ENCODE data around the gene SYTL3. TPM values are rescaled to one million over a fixed set of nuclear protein-coding genes. Genes with fewer than 3 reads are reported as not detected.

SYTL3 gene
- total RNA-seq, 1 experiment from 2014 or later: 0.28 TPM

DNA sequence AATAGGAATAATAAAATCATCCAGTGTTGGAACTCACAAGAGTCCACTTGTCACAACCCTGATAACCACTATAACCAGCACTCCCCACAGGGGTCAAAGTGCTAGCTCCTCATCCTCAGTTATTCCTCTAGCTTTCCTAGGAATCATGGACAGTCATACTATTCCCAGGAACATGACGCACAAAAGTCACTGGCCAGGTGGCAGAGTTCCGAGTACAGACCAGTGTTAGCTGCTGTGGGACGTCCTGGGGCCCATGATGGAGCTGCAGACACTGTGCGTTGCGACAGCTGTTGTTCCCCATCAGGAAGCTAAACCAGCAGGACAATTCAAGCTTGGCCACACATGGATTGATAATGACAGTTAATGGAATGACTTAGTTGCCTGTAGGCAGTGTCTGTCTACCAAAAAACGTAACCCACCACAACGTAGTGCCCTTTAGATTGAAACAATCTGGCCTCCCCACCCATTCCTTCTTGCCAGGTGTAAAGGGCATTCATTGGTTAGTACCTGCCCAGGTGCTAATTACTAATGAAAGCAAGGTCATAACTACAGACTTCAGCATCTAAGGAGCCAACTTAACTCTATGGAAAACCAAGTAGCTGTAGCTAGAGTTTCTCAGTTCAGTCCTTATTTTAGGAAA, 151.9 kb downstream of the SYTL3 start:
- Mint-ChIP-seq H3K4me3 (no peak overlapping the region), H3K27me3 (ENCODE audit: low read depth) (no peaks in the 10 kb centered on the region), H3K9me3 (no peaks in the 10 kb centered on the region), H3K27ac (peak overlapping the region; percentile 82), H3K36me3 (no peaks in the 10 kb centered on the region), H3K4me1 (peaks cover 92% of the 10 kb centered on the region)
- ChIA-PET CTCF (interaction anchor here (1.0 to 1.2 kb wide), 2 partner anchors 8 to 83 kb away, joined by 3 to 6 read pairs; no protein-coding TSS in a partner anchor), POLR2A (interaction anchor here (1.5 kb wide), 1 partner anchor 18 kb away, joined by 3 read pairs; no protein-coding TSS in a partner anchor)
- no peak for TF ChIP-seq KAT7 (CRISPR knock-in tag; IDR thresholded peaks at IDR 0.05; ENCODE audit: borderline replicate concordance)
- no peak for TF ChIP-seq ETV6 (CRISPR knock-in tag; IDR thresholded peaks at IDR 0.05)
- no peak for TF ChIP-seq NFATC4 (CRISPR knock-in tag; IDR thresholded peaks at IDR 0.05)
- TF ChIP-seq NFE2L1 (CRISPR knock-in tag; IDR thresholded peaks at IDR 0.05): no peak
- TF ChIP-seq, protein P1, sequence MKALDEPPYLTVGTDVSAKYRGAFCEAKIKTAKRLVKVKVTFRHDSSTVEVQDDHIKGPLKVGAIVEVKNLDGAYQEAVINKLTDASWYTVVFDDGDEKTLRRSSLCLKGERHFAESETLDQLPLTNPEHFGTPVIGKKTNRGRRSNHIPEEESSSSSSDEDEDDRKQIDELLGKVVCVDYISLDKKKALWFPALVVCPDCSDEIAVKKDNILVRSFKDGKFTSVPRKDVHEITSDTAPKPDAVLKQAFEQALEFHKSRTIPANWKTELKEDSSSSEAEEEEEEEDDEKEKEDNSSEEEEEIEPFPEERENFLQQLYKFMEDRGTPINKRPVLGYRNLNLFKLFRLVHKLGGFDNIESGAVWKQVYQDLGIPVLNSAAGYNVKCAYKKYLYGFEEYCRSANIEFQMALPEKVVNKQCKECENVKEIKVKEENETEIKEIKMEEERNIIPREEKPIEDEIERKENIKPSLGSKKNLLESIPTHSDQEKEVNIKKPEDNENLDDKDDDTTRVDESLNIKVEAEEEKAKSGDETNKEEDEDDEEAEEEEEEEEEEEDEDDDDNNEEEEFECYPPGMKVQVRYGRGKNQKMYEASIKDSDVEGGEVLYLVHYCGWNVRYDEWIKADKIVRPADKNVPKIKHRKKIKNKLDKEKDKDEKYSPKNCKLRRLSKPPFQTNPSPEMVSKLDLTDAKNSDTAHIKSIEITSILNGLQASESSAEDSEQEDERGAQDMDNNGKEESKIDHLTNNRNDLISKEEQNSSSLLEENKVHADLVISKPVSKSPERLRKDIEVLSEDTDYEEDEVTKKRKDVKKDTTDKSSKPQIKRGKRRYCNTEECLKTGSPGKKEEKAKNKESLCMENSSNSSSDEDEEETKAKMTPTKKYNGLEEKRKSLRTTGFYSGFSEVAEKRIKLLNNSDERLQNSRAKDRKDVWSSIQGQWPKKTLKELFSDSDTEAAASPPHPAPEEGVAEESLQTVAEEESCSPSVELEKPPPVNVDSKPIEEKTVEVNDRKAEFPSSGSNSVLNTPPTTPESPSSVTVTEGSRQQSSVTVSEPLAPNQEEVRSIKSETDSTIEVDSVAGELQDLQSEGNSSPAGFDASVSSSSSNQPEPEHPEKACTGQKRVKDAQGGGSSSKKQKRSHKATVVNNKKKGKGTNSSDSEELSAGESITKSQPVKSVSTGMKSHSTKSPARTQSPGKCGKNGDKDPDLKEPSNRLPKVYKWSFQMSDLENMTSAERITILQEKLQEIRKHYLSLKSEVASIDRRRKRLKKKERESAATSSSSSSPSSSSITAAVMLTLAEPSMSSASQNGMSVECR (CRISPR knock-in tag; IDR thresholded peaks at IDR 0.05; ENCODE audit: borderline replicate concordance): no peak
- no peak for TF ChIP-seq IRF2 (CRISPR knock-in tag; IDR thresholded peaks at IDR 0.05; ENCODE audit: borderline replicate concordance, low read depth)
- TF ChIP-seq RELA (CRISPR knock-in tag; IDR thresholded peaks at IDR 0.05; ENCODE audit: borderline replicate concordance): no peak
- TF ChIP-seq, protein P2, sequence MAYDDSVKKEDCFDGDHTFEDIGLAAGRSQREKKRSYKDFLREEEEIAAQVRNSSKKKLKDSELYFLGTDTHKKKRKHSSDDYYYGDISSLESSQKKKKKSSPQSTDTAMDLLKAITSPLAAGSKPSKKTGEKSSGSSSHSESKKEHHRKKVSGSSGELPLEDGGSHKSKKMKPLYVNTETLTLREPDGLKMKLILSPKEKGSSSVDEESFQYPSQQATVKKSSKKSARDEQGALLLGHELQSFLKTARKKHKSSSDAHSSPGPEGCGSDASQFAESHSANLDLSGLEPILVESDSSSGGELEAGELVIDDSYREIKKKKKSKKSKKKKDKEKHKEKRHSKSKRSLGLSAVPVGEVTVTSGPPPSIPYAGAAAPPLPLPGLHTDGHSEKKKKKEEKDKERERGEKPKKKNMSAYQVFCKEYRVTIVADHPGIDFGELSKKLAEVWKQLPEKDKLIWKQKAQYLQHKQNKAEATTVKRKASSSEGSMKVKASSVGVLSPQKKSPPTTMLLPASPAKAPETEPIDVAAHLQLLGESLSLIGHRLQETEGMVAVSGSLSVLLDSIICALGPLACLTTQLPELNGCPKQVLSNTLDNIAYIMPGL (CRISPR knock-in tag; IDR thresholded peaks at IDR 0.05): no peak
- TF ChIP-seq PRRX2 (CRISPR knock-in tag; IDR thresholded peaks at IDR 0.05): no peak
- TF ChIP-seq, protein P3, sequence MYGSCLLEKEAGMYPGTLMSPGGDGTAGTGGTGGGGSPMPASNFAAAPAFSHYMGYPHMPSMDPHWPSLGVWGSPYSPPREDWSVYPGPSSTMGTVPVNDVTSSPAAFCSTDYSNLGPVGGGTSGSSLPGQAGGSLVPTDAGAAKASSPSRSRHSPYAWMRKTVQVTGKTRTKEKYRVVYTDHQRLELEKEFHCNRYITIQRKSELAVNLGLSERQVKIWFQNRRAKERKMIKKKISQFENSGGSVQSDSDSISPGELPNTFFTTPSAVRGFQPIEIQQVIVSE (CRISPR knock-in tag; IDR thresholded peaks at IDR 0.05; ENCODE audit: borderline replicate concordance): no peak
- TF ChIP-seq CBFB (CRISPR knock-in tag; IDR thresholded peaks at IDR 0.05; ENCODE audit: low read depth): no peak
- TF ChIP-seq, protein P4, sequence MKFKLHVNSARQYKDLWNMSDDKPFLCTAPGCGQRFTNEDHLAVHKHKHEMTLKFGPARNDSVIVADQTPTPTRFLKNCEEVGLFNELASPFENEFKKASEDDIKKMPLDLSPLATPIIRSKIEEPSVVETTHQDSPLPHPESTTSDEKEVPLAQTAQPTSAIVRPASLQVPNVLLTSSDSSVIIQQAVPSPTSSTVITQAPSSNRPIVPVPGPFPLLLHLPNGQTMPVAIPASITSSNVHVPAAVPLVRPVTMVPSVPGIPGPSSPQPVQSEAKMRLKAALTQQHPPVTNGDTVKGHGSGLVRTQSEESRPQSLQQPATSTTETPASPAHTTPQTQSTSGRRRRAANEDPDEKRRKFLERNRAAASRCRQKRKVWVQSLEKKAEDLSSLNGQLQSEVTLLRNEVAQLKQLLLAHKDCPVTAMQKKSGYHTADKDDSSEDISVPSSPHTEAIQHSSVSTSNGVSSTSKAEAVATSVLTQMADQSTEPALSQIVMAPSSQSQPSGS (CRISPR knock-in tag; IDR thresholded peaks at IDR 0.05; ENCODE audit: borderline replicate concordance, low read depth): no peak
- no peak for TF ChIP-seq TP53 (CRISPR knock-in tag; IDR thresholded peaks at IDR 0.05)
- TF ChIP-seq FOXK1 (CRISPR knock-in tag; IDR thresholded peaks at IDR 0.05): no peak
- no peak for TF ChIP-seq FOXJ3 (CRISPR knock-in tag; IDR thresholded peaks at IDR 0.05; ENCODE audit: borderline replicate concordance)
- DNase-seq (ENCODE audit: low spot score) (no peak), ATAC-seq (no peak; the same call in 1 of the 2 replicates)

DNA sequence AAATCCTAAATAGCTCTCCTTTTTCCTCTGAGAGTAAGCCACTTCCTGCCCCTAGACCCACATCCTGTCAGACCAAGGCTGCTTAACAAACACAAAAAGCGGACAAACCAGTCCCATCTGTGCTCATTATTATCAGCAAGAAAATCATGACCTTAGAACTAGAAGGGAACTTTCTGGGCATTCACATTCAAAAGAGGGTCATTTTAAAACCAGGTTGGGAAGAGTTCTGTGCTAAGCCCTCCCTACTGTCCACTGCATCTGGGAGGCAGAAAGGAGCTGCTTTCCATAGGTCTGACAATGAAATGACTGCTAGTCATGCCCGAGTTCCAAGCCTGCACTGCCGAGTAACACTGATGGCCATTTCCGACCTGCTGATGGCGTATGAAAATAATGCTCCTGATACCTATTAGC, 153.9 kb downstream of the SYTL3 start:
- H3K27me3 Mint-ChIP-seq (ENCODE audit: low read depth): no peaks in the 10 kb centered on the region
- no peak for TF ChIP-seq NR1H2 (CRISPR knock-in tag; IDR thresholded peaks at IDR 0.05)
- no peak for TF ChIP-seq EMX1 (CRISPR knock-in tag; IDR thresholded peaks at IDR 0.05)
- TF ChIP-seq, protein P5, sequence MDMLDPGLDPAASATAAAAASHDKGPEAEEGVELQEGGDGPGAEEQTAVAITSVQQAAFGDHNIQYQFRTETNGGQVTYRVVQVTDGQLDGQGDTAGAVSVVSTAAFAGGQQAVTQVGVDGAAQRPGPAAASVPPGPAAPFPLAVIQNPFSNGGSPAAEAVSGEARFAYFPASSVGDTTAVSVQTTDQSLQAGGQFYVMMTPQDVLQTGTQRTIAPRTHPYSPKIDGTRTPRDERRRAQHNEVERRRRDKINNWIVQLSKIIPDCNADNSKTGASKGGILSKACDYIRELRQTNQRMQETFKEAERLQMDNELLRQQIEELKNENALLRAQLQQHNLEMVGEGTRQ (CRISPR knock-in tag; IDR thresholded peaks at IDR 0.05): no peak
- TF ChIP-seq SMAD4 (CRISPR knock-in tag; IDR thresholded peaks at IDR 0.05): no peak
- TF ChIP-seq, protein P6, sequence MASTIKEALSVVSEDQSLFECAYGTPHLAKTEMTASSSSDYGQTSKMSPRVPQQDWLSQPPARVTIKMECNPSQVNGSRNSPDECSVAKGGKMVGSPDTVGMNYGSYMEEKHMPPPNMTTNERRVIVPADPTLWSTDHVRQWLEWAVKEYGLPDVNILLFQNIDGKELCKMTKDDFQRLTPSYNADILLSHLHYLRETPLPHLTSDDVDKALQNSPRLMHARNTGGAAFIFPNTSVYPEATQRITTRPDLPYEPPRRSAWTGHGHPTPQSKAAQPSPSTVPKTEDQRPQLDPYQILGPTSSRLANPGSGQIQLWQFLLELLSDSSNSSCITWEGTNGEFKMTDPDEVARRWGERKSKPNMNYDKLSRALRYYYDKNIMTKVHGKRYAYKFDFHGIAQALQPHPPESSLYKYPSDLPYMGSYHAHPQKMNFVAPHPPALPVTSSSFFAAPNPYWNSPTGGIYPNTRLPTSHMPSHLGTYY (CRISPR knock-in tag; IDR thresholded peaks at IDR 0.05): no peak
- no peak for TF ChIP-seq ZNF263 (CRISPR knock-in tag; IDR thresholded peaks at IDR 0.05; ENCODE audit: low read depth)
- TF ChIP-seq, protein P7, sequence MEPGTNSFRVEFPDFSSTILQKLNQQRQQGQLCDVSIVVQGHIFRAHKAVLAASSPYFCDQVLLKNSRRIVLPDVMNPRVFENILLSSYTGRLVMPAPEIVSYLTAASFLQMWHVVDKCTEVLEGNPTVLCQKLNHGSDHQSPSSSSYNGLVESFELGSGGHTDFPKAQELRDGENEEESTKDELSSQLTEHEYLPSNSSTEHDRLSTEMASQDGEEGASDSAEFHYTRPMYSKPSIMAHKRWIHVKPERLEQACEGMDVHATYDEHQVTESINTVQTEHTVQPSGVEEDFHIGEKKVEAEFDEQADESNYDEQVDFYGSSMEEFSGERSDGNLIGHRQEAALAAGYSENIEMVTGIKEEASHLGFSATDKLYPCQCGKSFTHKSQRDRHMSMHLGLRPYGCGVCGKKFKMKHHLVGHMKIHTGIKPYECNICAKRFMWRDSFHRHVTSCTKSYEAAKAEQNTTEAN (CRISPR knock-in tag; IDR thresholded peaks at IDR 0.05): no peak

More for the DNA sequence above, 153.9 kb downstream of the SYTL3 start:
- peak overlapping the region; percentile 85 for H3K27ac Mint-ChIP-seq
- no peaks in the 10 kb centered on the region for H3K9me3 Mint-ChIP-seq
- CTCF ChIA-PET: no interaction called here
- POLR2A ChIA-PET: interaction anchor here (1.3 kb wide), 1 partner anchor 66 kb away, joined by 5 read pairs; no protein-coding TSS in a partner anchor
- peak overlapping the region; percentile 34 for H3K4me3 Mint-ChIP-seq
- ATAC-seq (peak; percentile 37), DNase-seq (ENCODE audit: low spot score) (no peak)
- peaks cover 5% of the 10 kb centered on the region; the same call in 1 of the 2 replicates for H3K36me3 Mint-ChIP-seq
- peaks cover 95% of the 10 kb centered on the region for H3K4me1 Mint-ChIP-seq

Data from WTC11 (cell line).